ENCODE data around the gene SIPA1L2.
A peak's percentile ranks its signal among the peaks of the same experiment; 100 is the strongest.

The SIPA1L2 gene

DNA sequence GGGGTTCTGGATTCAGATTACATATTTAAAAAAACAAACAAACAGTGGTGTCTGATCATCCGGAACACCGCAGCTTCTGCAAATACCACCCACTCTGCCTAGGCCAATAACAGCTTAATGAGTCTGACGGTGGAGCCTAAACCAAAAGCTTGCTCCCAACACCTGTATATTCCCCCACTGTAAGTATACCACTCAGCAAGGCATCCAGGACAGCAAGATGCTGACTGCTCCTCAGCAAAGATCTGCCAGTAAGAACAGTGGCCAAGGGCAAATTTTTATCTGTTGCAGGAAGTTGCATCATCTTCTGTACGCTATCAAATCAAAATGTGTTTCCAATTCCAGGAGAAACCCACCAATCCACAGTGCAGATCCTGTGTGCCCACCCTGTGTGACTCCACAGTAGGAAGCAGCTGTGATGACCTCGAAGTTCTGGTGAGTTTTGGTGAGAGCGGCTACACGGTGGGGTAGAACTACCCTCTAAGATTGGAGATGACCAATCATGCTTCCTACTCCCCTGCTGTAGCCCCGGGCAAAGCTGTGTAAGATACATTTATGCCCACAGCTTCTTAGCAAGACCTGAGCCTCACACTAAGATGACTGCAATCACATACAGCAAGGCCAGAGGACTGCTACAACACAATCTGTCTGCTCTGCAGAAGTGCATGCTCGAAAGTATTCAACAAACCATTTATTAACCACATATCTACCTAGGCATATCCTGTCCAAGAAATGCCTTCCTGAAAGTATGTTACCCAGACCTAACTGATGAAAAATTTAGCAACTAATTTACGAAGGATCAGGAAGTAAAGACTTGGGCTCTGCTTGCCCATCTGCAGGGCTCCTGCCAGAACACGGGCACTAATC, 30.5 kb downstream of the SIPA1L2 start:
- TF ChIP-seq, protein P1, sequence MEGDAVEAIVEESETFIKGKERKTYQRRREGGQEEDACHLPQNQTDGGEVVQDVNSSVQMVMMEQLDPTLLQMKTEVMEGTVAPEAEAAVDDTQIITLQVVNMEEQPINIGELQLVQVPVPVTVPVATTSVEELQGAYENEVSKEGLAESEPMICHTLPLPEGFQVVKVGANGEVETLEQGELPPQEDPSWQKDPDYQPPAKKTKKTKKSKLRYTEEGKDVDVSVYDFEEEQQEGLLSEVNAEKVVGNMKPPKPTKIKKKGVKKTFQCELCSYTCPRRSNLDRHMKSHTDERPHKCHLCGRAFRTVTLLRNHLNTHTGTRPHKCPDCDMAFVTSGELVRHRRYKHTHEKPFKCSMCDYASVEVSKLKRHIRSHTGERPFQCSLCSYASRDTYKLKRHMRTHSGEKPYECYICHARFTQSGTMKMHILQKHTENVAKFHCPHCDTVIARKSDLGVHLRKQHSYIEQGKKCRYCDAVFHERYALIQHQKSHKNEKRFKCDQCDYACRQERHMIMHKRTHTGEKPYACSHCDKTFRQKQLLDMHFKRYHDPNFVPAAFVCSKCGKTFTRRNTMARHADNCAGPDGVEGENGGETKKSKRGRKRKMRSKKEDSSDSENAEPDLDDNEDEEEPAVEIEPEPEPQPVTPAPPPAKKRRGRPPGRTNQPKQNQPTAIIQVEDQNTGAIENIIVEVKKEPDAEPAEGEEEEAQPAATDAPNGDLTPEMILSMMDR (conservative IDR thresholded peaks at IDR 0.05; ENCODE audit: low read depth, low read length), result no peak

GRCh38 chr1:232598837-232599177, 31.1 kb downstream of the SIPA1L2 start:
- TF ChIP-seq, protein P1 (conservative IDR thresholded peaks at IDR 0.05; ENCODE audit: low read depth, low read length), result no peak
- H2AFZ ChIP-seq (ENCODE audit: low read depth), result no peak overlapping the region
- H3K79me2 ChIP-seq (ENCODE audit: insufficient read depth, low read depth), result no peaks in the 10 kb centered on the region
- no peak overlapping the region for H3K4me2 ChIP-seq
- H3K9ac ChIP-seq, result no peak overlapping the region
- H3K27ac ChIP-seq, result no peak overlapping the region
- no peaks in the 10 kb centered on the region; the same call in 1 of the 2 replicates for H3K27me3 ChIP-seq (ENCODE audit: insufficient read depth, low read depth)
- H3K36me3 ChIP-seq (ENCODE audit: insufficient read depth), result no peaks in the 10 kb centered on the region
- H4K20me1 ChIP-seq (ENCODE audit: insufficient read depth), result no peaks in the 10 kb centered on the region
- peaks cover 44% of the 10 kb centered on the region for H3K4me1 ChIP-seq (ENCODE audit: low read depth, poor library complexity, severe bottlenecking)
- no peak overlapping the region for H3K4me3 ChIP-seq (IDR thresholded peaks at IDR 0.05; ENCODE audit: insufficient read depth, low read depth, low read length)

More for the DNA sequence above, 30.5 kb downstream of the SIPA1L2 start:
- no peak overlapping the region for H3K4me3 ChIP-seq (IDR thresholded peaks at IDR 0.05; ENCODE audit: insufficient read depth, low read depth, low read length)
- no peaks in the 10 kb centered on the region for H4K20me1 ChIP-seq (ENCODE audit: insufficient read depth)
- H3K27me3 ChIP-seq (ENCODE audit: insufficient read depth, low read depth), result no peaks in the 10 kb centered on the region; the same call in 1 of the 2 replicates
- H3K27ac ChIP-seq, result no peak overlapping the region
- no peaks in the 10 kb centered on the region for H3K79me2 ChIP-seq (ENCODE audit: insufficient read depth, low read depth)
- H3K4me1 ChIP-seq (ENCODE audit: low read depth, poor library complexity, severe bottlenecking), result peaks cover 44% of the 10 kb centered on the region
- H2AFZ ChIP-seq (ENCODE audit: low read depth), result no peak overlapping the region
- H3K36me3 ChIP-seq (ENCODE audit: insufficient read depth), result no peaks in the 10 kb centered on the region
- H3K9ac ChIP-seq, result no peak overlapping the region
- H3K4me2 ChIP-seq, result no peak overlapping the region

- no peaks in the 10 kb centered on the region; the same call in 1 of the 2 replicates for H3K27me3 ChIP-seq (ENCODE audit: insufficient read depth, low read depth)
- H3K9ac ChIP-seq, result no peak overlapping the region
- H3K4me2 ChIP-seq, result peak overlapping the region; percentile 13; the same call in 1 of the 2 replicates
- no peak overlapping the region for H3K4me3 ChIP-seq (IDR thresholded peaks at IDR 0.05; ENCODE audit: insufficient read depth, low read depth, low read length)
- H3K36me3 ChIP-seq (ENCODE audit: insufficient read depth), result no peaks in the 10 kb centered on the region
- H2AFZ ChIP-seq (ENCODE audit: low read depth), result no peak overlapping the region
- H4K20me1 ChIP-seq (ENCODE audit: insufficient read depth), result no peaks in the 10 kb centered on the region
- TF ChIP-seq, protein P1 (conservative IDR thresholded peaks at IDR 0.05; ENCODE audit: low read depth, low read length), result no peak
- peaks cover 44% of the 10 kb centered on the region for H3K4me1 ChIP-seq (ENCODE audit: low read depth, poor library complexity, severe bottlenecking)
- H3K27ac ChIP-seq, result peak overlapping the region; percentile 6; the same call in 1 of the 2 replicates
- H3K79me2 ChIP-seq (ENCODE audit: insufficient read depth, low read depth), result no peaks in the 10 kb centered on the region
Observed at GRCh38 chr1:232598133-232598532, 31.8 kb downstream of the SIPA1L2 start.

DNA sequence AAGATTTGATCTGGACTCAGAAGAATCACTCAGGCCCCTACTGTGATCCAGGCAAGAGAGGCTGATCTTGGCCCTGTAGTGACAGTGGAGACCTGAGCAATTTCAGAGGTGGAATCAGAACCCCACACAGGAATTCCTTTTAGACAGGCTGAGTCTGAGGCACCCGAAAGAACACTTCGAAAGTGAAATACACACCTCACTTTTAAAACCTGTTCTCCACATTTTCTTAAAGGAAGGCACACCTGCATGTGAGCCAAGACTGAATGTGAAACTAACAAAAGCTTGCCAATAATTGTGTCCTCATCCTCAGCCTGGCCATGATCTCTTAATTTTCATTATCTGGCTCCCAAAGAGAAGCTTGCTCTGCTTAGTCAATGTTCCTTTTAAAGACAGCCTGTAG, 32.2 kb downstream of the SIPA1L2 start:
- Histone ChIP-seq H3K4me1 (ENCODE audit: low read depth, poor library complexity, severe bottlenecking) (peaks cover 44% of the 10 kb centered on the region), H3K36me3 (ENCODE audit: insufficient read depth) (no peaks in the 10 kb centered on the region), H3K27ac (peak overlapping the region; percentile 6; the same call in 1 of the 2 replicates), H3K4me2 (peak overlapping the region; percentile 13; the same call in 1 of the 2 replicates), H3K79me2 (ENCODE audit: insufficient read depth, low read depth) (no peaks in the 10 kb centered on the region), H3K27me3 (ENCODE audit: insufficient read depth, low read depth) (no peaks in the 10 kb centered on the region; the same call in 1 of the 2 replicates), H2AFZ (ENCODE audit: low read depth) (no peak overlapping the region), H3K4me3 (IDR thresholded peaks at IDR 0.05; ENCODE audit: insufficient read depth, low read depth, low read length) (no peak overlapping the region), H4K20me1 (ENCODE audit: insufficient read depth) (no peaks in the 10 kb centered on the region), H3K9ac (no peak overlapping the region)
- TF ChIP-seq, protein P1 (conservative IDR thresholded peaks at IDR 0.05; ENCODE audit: low read depth, low read length), result no peak

Measured in KMS-11 (cell line).